SW 1271 (cell line): Measurements from ENCODE around the gene HINFP.
"Not testable (repeated sequence)": the region's sequence is repeated elsewhere in the genome, so short reads cannot be mapped to it uniquely, and the experiment has no call there.

Source experiments
- DNase-seq, 2 experiments: peaks; one replicate each; lab custom pipeline; 2025; lab: John Stamatoyannopoulos, UW

Gene HINFP

GRCh38 chr11:119117004-119117706, 4.2 kb upstream of the HINFP start:
- DNase-seq, result no peak

GRCh38 chr11:119118227-119118626, 3.2 kb upstream of the HINFP start:
- DNase-seq, result no peak

- DNase-seq, result no peak
Observed at GRCh38 chr11:119118946-119119345, 2.4 kb upstream of the HINFP start.

- no peak for DNase-seq
Observed at GRCh38 chr11:119120639-119121007, 757 bp upstream of the HINFP start.

- DNase-seq, result no peak
Observed at GRCh38 chr11:119121811-119122124, 388 bp downstream of the HINFP start.

- no peak for DNase-seq
Observed at GRCh38 chr11:119125821-119126220, 4.4 kb downstream of the HINFP start.

- DNase-seq, result no peak
Observed at GRCh38 chr11:119126675-119127268, 5.4 kb downstream of the HINFP start.

- no peak for DNase-seq
Observed at GRCh38 chr11:119130662-119131061, 9.3 kb downstream of the HINFP start.

- peak in 1 of 2 experiments; percentile 14 for DNase-seq
Observed at GRCh38 chr11:119134389-119134978, 13.1 kb downstream of the HINFP start.

GRCh38 chr11:119139276-119139675, 17.9 kb downstream of the HINFP start:
- DNase-seq, result not testable (repeated sequence)

- peak; percentile 44 to 67 for DNase-seq
Observed at GRCh38 chr11:119144825-119145486, 23.6 kb downstream of the HINFP start.

- DNase-seq, result no peak
Observed at GRCh38 chr11:119145551-119145950, 24.2 kb downstream of the HINFP start.

- no peak for DNase-seq
Observed at GRCh38 chr11:119147604-119148333, 26.4 kb downstream of the HINFP start.

GRCh38 chr11:119148720-119149017, 27.3 kb downstream of the HINFP start:
- DNase-seq, result no peak

GRCh38 chr11:119149018-119149785, 27.8 kb downstream of the HINFP start, which contains the start of gene ABCG4:
Gene ABCG4 (plus strand): TSS chr11:119149052. CDS start chr11:119149966, 914 bp downstream.
- no peak for DNase-seq

GRCh38 chr11:119149786-119150275, 28.5 kb downstream of the HINFP start:
- no peak for DNase-seq

GRCh38 chr11:119152043-119152442, 30.7 kb downstream of the HINFP start:
- DNase-seq, result no peak

GRCh38 chr11:119152604-119153003, 31.2 kb downstream of the HINFP start:
- no peak for DNase-seq

GRCh38 chr11:119153049-119153818, 31.9 kb downstream of the HINFP start:
- no peak for DNase-seq

- DNase-seq, result no peak
Observed at GRCh38 chr11:119154178-119154577, 32.8 kb downstream of the HINFP start.
